ENCODE results near the gene SPAG16.
A peak's percentile ranks its signal among the peaks of the same experiment; 100 is the strongest.

SPAG16 gene

DNA sequence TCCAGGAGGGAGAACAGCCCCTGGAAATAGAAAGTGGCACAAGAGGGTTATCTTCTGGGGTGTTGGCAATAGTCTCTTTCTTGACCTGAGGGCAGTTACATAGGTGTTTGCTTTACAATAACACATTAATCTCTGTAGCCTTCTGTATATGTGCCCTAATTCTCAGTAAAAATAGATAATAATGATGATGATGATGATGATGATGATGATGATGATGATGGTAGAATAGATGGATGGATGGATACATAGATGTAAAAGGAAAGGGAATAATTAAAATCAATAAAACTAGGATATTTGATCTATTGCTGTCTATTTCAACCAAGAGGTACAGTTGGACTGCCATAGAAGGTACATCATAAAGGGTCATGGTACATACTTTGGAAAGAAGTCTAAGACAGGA lies 948.9 kb downstream of the SPAG16 start:
- H2BK15ac ChIP-seq (replicated peaks; ENCODE audit: low read depth), result no peak overlapping the region
- no peaks in the 10 kb centered on the region for H3K36me3 ChIP-seq (ENCODE audit: control insufficient read depth, insufficient read depth, low read length)
- H4K8ac ChIP-seq (ENCODE audit: low read depth, low read length), result no peak overlapping the region
- H2BK5ac ChIP-seq (ENCODE audit: low read length), result no peak overlapping the region
- no peaks in the 10 kb centered on the region for H3K27me3 ChIP-seq (ENCODE audit: insufficient read depth, low read length, poor library complexity)
- no peak overlapping the region for H4K5ac ChIP-seq (ENCODE audit: low read length)
- no peak overlapping the region for H3K4ac ChIP-seq (ENCODE audit: low read depth, low read length)
- H3K79me2 ChIP-seq (ENCODE audit: control insufficient read depth, insufficient read depth, low read length), result no peaks in the 10 kb centered on the region
- H3K4me1 ChIP-seq (ENCODE audit: control insufficient read depth, low read depth, low read length), result no peaks in the 10 kb centered on the region
- H3K9ac ChIP-seq (ENCODE audit: low read length), result no peak overlapping the region
- no peak overlapping the region for H2BK120ac ChIP-seq (ENCODE audit: low read depth, low read length)
- H3K79me1 ChIP-seq (ENCODE audit: low read length), result no peaks in the 10 kb centered on the region
- H3K4me3 ChIP-seq (ENCODE audit: low read length), result no peak overlapping the region
- H3K27ac ChIP-seq (ENCODE audit: low read depth, low read length), result no peak overlapping the region
- H3K23ac ChIP-seq (ENCODE audit: low read length), result no peak overlapping the region
- DNase-seq, result no peak
- no peak overlapping the region for H3K56ac ChIP-seq (ENCODE audit: low read length)
- no peak overlapping the region for H2AK5ac ChIP-seq (ENCODE audit: low read length)
- H3K4me2 ChIP-seq (ENCODE audit: low read length), result no peak overlapping the region
- no peak overlapping the region for H3K18ac ChIP-seq (ENCODE audit: low read length)

- no peak overlapping the region for H2AK5ac ChIP-seq (ENCODE audit: low read length)
- no peaks in the 10 kb centered on the region for H3K36me3 ChIP-seq (ENCODE audit: control insufficient read depth, insufficient read depth, low read length)
- no peak overlapping the region for H2BK15ac ChIP-seq (replicated peaks; ENCODE audit: low read depth)
- H3K4me2 ChIP-seq (ENCODE audit: low read length), result no peak overlapping the region
- no peaks in the 10 kb centered on the region for H3K79me2 ChIP-seq (ENCODE audit: control insufficient read depth, insufficient read depth, low read length)
- H3K18ac ChIP-seq (ENCODE audit: low read length), result no peak overlapping the region
- no peaks in the 10 kb centered on the region for H3K4me1 ChIP-seq (ENCODE audit: control insufficient read depth, low read depth, low read length)
- no peak overlapping the region for H3K23ac ChIP-seq (ENCODE audit: low read length)
- H3K9ac ChIP-seq (ENCODE audit: low read length), result no peak overlapping the region
- H3K4ac ChIP-seq (ENCODE audit: low read depth, low read length), result no peak overlapping the region
- no peak overlapping the region for H2BK5ac ChIP-seq (ENCODE audit: low read length)
- H3K4me3 ChIP-seq (ENCODE audit: low read length), result no peak overlapping the region
- H3K27ac ChIP-seq (ENCODE audit: low read depth, low read length), result no peak overlapping the region
- H4K5ac ChIP-seq (ENCODE audit: low read length), result no peak overlapping the region
- H3K27me3 ChIP-seq (ENCODE audit: insufficient read depth, low read length, poor library complexity), result no peaks in the 10 kb centered on the region
- H3K79me1 ChIP-seq (ENCODE audit: low read length), result no peaks in the 10 kb centered on the region
- whole genome bisulfite sequencing (ENCODE audit: extremely low coverage, insufficient coverage, low lambda C conversion rate), result no CpG with 5 or more reads among the region's 1 CpG
- no peak overlapping the region for H2BK120ac ChIP-seq (ENCODE audit: low read depth, low read length)
- no peak overlapping the region for H3K56ac ChIP-seq (ENCODE audit: low read length)
- no peak overlapping the region for H4K8ac ChIP-seq (ENCODE audit: low read depth, low read length)
- no peak for DNase-seq
These were observed 958.5 kb downstream of the SPAG16 start for GRCh38 chr2:214242797-214243196.

DNA sequence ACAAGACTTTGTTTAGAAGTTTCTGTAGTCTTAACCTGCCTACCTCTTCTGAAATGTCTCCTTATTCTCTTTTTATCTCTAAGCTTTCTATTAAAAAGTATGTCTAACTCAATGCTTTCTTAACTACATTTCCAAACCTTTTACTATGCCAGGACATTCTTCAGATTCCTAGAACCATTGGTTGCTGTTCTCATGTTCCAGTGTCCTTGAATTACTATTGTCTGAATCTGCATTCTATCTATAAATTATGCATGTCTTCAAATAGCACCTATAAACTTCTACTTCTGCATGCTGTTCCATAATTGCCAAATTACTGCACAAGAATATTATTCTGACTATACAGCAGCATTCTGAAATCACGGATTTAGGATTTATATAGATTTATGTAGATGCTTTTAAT lies 960.6 kb downstream of the SPAG16 start:
- Histone ChIP-seq H2AK5ac (ENCODE audit: low read length) (no peak overlapping the region), H2BK5ac (ENCODE audit: low read length) (no peak overlapping the region), H3K4me2 (ENCODE audit: low read length) (no peak overlapping the region), H3K27me3 (ENCODE audit: insufficient read depth, low read length, poor library complexity) (no peaks in the 10 kb centered on the region), H3K56ac (ENCODE audit: low read length) (no peak overlapping the region), H4K5ac (ENCODE audit: low read length) (no peak overlapping the region), H4K8ac (ENCODE audit: low read depth, low read length) (no peak overlapping the region), H3K18ac (ENCODE audit: low read length) (no peak overlapping the region), H3K23ac (ENCODE audit: low read length) (no peak overlapping the region), H2BK15ac (replicated peaks; ENCODE audit: low read depth) (no peak overlapping the region), H3K36me3 (ENCODE audit: control insufficient read depth, insufficient read depth, low read length) (no peaks in the 10 kb centered on the region), H3K9ac (ENCODE audit: low read length) (no peak overlapping the region), H3K79me2 (ENCODE audit: control insufficient read depth, insufficient read depth, low read length) (no peaks in the 10 kb centered on the region), H3K4me3 (ENCODE audit: low read length) (no peak overlapping the region), H3K4ac (ENCODE audit: low read depth, low read length) (no peak overlapping the region), H3K4me1 (ENCODE audit: control insufficient read depth, low read depth, low read length) (no peaks in the 10 kb centered on the region), H3K27ac (ENCODE audit: low read depth, low read length) (no peak overlapping the region), H2BK120ac (ENCODE audit: low read depth, low read length) (no peak overlapping the region), H3K79me1 (ENCODE audit: low read length) (no peaks in the 10 kb centered on the region)
- DNase-seq, result peak; percentile 40
- no CpG with 5 or more reads among the region's 1 CpG for WGBS (ENCODE audit: extremely low coverage, insufficient coverage, low lambda C conversion rate)

DNA sequence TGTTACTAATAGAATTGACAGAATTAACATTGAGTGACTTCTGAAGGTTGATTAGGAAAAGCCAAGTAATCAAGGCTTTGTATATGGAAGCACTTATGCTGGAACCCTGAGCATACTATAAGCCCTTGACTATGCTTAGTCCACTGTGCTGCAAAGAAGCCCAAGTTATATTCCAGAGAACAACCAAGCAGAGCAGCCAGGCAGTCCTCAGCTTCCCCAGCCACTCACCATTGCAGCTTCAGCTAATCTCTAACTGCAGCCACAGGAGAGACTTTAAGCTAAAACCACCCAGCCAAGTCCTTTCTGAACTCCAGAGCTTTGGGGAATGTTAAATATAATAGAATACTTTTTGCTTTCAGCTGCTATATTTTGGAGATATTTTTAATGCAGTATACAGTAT lies 962.2 kb downstream of the SPAG16 start:
- no peak overlapping the region for H3K4me3 ChIP-seq (ENCODE audit: low read length)
- no peaks in the 10 kb centered on the region for H3K79me1 ChIP-seq (ENCODE audit: low read length)
- no peak overlapping the region for H3K9ac ChIP-seq (ENCODE audit: low read length)
- H4K8ac ChIP-seq (ENCODE audit: low read depth, low read length), result no peak overlapping the region
- no peaks in the 10 kb centered on the region for H3K4me1 ChIP-seq (ENCODE audit: control insufficient read depth, low read depth, low read length)
- no peak overlapping the region for H3K56ac ChIP-seq (ENCODE audit: low read length)
- H3K4me2 ChIP-seq (ENCODE audit: low read length), result no peak overlapping the region
- no peak overlapping the region for H3K18ac ChIP-seq (ENCODE audit: low read length)
- no peak overlapping the region for H2BK120ac ChIP-seq (ENCODE audit: low read depth, low read length)
- no peaks in the 10 kb centered on the region for H3K27me3 ChIP-seq (ENCODE audit: insufficient read depth, low read length, poor library complexity)
- H3K36me3 ChIP-seq (ENCODE audit: control insufficient read depth, insufficient read depth, low read length), result no peaks in the 10 kb centered on the region
- no peak overlapping the region for H3K23ac ChIP-seq (ENCODE audit: low read length)
- no peak overlapping the region for H2AK5ac ChIP-seq (ENCODE audit: low read length)
- no peak overlapping the region for H4K5ac ChIP-seq (ENCODE audit: low read length)
- no peak overlapping the region for H3K4ac ChIP-seq (ENCODE audit: low read depth, low read length)
- H3K27ac ChIP-seq (ENCODE audit: low read depth, low read length), result no peak overlapping the region
- H2BK15ac ChIP-seq (replicated peaks; ENCODE audit: low read depth), result no peak overlapping the region
- no peaks in the 10 kb centered on the region for H3K79me2 ChIP-seq (ENCODE audit: control insufficient read depth, insufficient read depth, low read length)
- DNase-seq, result no peak
- no peak overlapping the region for H2BK5ac ChIP-seq (ENCODE audit: low read length)

DNA sequence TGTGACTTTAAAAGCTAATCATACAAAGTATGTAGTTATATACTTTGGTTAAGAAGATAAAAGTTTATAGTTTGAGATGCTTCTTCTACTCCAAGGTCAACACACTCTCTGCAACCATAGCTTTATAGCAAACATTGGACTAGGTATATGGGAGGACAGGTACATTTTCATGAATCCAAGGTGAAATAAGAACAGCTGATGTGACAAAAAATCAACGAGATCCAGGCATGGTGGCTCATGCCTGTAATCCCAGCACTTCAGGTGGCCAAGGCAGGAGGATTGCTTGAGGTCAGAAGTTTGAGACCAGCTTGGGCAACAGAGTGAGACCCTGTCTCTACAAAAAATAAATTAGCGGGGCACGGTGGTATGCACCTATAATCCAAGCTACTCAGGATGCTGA lies 963.3 kb downstream of the SPAG16 start:
- no peak overlapping the region for H2BK15ac ChIP-seq (replicated peaks; ENCODE audit: low read depth)
- H2BK5ac ChIP-seq (ENCODE audit: low read length), result no peak overlapping the region
- H3K4me2 ChIP-seq (ENCODE audit: low read length), result no peak overlapping the region
- H3K4me3 ChIP-seq (ENCODE audit: low read length), result no peak overlapping the region
- WGBS (ENCODE audit: extremely low coverage, insufficient coverage, low lambda C conversion rate), result no CpG with 5 or more reads among the region's 3 CpGs
- H3K27ac ChIP-seq (ENCODE audit: low read depth, low read length), result no peak overlapping the region
- H3K27me3 ChIP-seq (ENCODE audit: insufficient read depth, low read length, poor library complexity), result no peaks in the 10 kb centered on the region
- H4K5ac ChIP-seq (ENCODE audit: low read length), result no peak overlapping the region
- H3K36me3 ChIP-seq (ENCODE audit: control insufficient read depth, insufficient read depth, low read length), result no peaks in the 10 kb centered on the region
- no peak overlapping the region for H3K56ac ChIP-seq (ENCODE audit: low read length)
- no peak overlapping the region for H3K9ac ChIP-seq (ENCODE audit: low read length)
- no peak overlapping the region for H2BK120ac ChIP-seq (ENCODE audit: low read depth, low read length)
- H2AK5ac ChIP-seq (ENCODE audit: low read length), result no peak overlapping the region
- no peak overlapping the region for H3K23ac ChIP-seq (ENCODE audit: low read length)
- no peaks in the 10 kb centered on the region for H3K79me1 ChIP-seq (ENCODE audit: low read length)
- no peak for DNase-seq
- no peaks in the 10 kb centered on the region for H3K4me1 ChIP-seq (ENCODE audit: control insufficient read depth, low read depth, low read length)
- H4K8ac ChIP-seq (ENCODE audit: low read depth, low read length), result no peak overlapping the region
- H3K79me2 ChIP-seq (ENCODE audit: control insufficient read depth, insufficient read depth, low read length), result no peaks in the 10 kb centered on the region
- no peak overlapping the region for H3K18ac ChIP-seq (ENCODE audit: low read length)
- no peak overlapping the region for H3K4ac ChIP-seq (ENCODE audit: low read depth, low read length)

- Histone ChIP-seq H3K27me3 (ENCODE audit: insufficient read depth, low read length, poor library complexity) (no peaks in the 10 kb centered on the region), H3K4me1 (ENCODE audit: control insufficient read depth, low read depth, low read length) (no peaks in the 10 kb centered on the region), H3K4ac (ENCODE audit: low read depth, low read length) (no peak overlapping the region), H3K79me1 (ENCODE audit: low read length) (no peaks in the 10 kb centered on the region), H3K56ac (ENCODE audit: low read length) (no peak overlapping the region), H3K36me3 (ENCODE audit: control insufficient read depth, insufficient read depth, low read length) (no peaks in the 10 kb centered on the region), H3K23ac (ENCODE audit: low read length) (no peak overlapping the region), H4K5ac (ENCODE audit: low read length) (no peak overlapping the region), H3K4me2 (ENCODE audit: low read length) (no peak overlapping the region), H2BK120ac (ENCODE audit: low read depth, low read length) (no peak overlapping the region), H3K27ac (ENCODE audit: low read depth, low read length) (no peak overlapping the region), H3K9ac (ENCODE audit: low read length) (no peak overlapping the region), H3K18ac (ENCODE audit: low read length) (no peak overlapping the region), H3K79me2 (ENCODE audit: control insufficient read depth, insufficient read depth, low read length) (no peaks in the 10 kb centered on the region), H2AK5ac (ENCODE audit: low read length) (no peak overlapping the region), H2BK15ac (replicated peaks; ENCODE audit: low read depth) (no peak overlapping the region), H4K8ac (ENCODE audit: low read depth, low read length) (no peak overlapping the region), H2BK5ac (ENCODE audit: low read length) (no peak overlapping the region), H3K4me3 (ENCODE audit: low read length) (no peak overlapping the region)
- no peak for DNase-seq
- no CpG with 5 or more reads among the region's 1 CpG for WGBS (ENCODE audit: extremely low coverage, insufficient coverage, low lambda C conversion rate)
These were observed 970.8 kb downstream of the SPAG16 start for GRCh38 chr2:214255046-214255445.
